Glomerular endothelial cell (primary cell): Measurements from ENCODE around the gene RPAP3. TPM values are rescaled to one million over a fixed set of nuclear protein-coding genes. Genes with fewer than 3 reads are reported as not detected.
A peak's percentile ranks its signal among the peaks of the same experiment; 100 is the strongest.

Experiments used
- DNase-seq: peaks from one replicate; pipeline ENCODE4 v3.0.0-alpha.2; 2011; ENCODE audit warnings: low read depth, low spot score; ENCODE audit errors: extremely low read depth
- total RNA-seq: library from RNA; depleted of rRNA; stranded (reverse); fragments of >200 nt; gene quantifications from 2 replicates; pipeline ENCODE4 v1.2.3, GENCODE V29; 2015

RPAP3 gene
- total RNA-seq, 1 donor from 2014 or later = 17.4 TPM

DNA sequence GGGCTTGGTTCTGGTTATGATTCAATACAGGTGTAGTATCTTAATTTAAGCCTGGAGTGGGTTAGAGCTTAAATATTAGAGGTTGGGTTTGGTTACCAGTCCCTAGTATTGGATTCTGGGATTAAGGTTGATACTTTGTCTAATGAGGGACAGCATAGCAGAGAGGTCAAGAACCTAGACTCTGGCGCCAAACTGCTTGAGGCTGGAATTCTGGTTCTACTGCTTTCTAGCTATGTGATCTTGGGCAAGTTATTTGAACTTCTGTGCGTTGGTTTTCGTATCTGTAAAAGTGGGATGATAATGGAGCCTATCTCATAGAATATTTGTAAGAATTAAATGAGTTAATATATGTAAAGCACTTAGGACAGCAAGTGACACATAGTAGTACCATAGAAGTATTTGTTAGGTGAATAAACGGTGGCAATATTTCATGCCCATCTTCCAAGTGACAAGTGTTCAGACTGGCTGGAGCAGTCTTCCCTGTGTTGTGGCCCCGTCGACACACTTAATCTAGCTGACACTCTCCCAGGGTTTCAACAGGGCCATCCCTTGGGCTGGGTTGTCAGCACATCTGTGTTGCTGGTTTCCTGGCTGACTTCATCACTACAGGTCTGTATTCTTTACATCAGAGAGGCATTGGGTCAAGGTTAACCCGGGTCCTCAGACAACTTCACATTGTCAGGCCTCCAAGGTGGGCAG lies 16.5 kb upstream of the RPAP3 start:
- DNase-seq = no peak

- no peak for DNase-seq
Observed at GRCh38 chr12:47721431-47721973, 15.7 kb upstream of the RPAP3 start.

- DNase-seq = no peak
Observed at GRCh38 chr12:47718531-47718930, 12.7 kb upstream of the RPAP3 start.

DNA sequence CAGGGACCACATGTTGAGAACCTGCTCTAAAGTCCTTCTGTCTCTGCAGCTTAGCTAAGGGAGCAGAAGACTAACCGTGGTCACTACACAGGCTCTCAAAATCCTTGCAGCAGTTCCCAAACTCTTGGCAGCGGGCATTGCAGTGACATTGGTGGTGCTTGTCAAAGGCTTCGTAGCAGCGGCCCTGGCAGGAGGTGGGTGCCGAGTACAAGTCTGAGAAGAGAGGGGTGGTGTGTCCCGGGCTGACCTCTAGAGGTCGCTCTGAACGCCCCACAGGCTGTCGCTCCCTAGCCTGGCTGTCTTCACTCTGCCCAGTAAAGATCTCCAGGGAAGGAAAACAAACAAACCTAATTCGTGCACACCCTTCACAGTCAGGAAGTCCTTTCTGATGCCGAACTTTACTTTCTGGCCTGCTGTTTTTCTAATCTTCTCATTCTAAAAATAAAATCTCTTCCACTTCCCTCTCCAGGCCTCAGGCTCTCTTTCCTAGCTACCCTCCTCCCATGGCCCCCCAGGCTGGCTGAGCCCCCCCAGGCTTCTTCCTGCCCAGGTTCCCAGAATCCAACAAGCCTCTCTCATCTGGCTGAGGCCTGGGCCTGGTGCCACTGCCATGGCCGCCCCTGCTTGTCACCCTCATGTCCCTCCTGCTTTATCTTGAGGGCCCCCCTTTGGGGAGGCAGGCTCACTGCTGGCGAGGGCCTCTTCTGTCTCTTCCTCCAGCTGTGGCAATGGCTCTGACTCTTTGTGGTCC lies 11.8 kb upstream of the RPAP3 start:
- DNase-seq = peak; percentile 66

- no peak for DNase-seq
Observed at GRCh38 chr12:47717046-47717442, 11.2 kb upstream of the RPAP3 start.

- DNase-seq = no peak
Observed at GRCh38 chr12:47715877-47716548, 10.2 kb upstream of the RPAP3 start.

- no peak for DNase-seq
Observed at GRCh38 chr12:47715393-47715876, 9.6 kb upstream of the RPAP3 start.

DNA sequence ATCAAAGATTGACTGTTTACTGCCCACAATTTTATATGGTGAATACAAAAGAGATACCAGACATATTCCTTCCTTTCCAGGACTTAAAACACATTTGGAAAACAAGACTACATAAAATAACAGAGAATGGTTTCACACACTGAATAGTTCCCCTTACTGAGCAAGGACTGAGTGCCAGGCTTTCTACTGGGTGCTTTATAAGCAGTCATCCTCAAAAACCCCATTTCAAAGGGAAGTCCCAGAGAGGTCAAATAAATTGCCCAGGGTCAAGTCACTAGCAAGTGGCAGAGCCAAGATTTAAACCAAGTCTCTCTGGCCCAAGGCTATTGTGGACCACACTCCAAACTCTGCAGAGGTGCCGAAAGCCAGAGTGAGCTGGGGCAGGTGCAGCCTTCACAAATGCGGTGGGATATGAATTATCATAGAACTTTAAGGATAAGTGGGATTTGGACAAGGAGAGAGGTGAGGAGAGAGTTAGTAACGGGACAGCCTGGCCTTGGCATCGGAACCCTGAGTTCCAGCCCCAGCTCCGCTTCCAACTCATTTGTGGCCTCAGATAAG lies 9.1 kb upstream of the RPAP3 start:
- DNase-seq = no peak

DNA sequence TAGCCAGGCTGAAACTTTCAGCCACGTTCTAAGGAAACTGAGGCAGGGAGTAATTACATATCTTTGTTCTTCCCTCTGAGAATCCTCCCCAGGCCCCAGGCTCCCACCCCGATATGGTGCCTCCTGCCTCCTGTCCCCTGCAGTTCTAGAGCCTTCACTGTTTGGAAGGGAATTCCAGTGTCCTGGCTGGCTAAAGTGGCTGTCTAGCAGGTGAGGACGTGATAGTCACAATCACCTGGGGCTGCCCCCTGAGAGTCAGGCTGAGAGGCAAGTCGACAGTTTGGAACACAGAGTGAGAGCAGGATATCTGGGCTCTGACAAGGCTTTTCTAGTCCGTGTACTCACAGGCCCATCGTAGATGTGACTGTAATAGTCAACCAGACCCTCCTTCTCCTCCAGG lies 6.3 kb upstream of the RPAP3 start:
- no peak for DNase-seq

GRCh38 chr12:47711448-47711847 lies 5.6 kb upstream of the RPAP3 start:
- DNase-seq = no peak

- DNase-seq = no peak
Observed at GRCh38 chr12:47710278-47710677, 4.4 kb upstream of the RPAP3 start.

GRCh38 chr12:47709671-47710070 lies 3.8 kb upstream of the RPAP3 start:
- DNase-seq = no peak

GRCh38 chr12:47709237-47709636 lies 3.4 kb upstream of the RPAP3 start:
- DNase-seq = no peak

DNA sequence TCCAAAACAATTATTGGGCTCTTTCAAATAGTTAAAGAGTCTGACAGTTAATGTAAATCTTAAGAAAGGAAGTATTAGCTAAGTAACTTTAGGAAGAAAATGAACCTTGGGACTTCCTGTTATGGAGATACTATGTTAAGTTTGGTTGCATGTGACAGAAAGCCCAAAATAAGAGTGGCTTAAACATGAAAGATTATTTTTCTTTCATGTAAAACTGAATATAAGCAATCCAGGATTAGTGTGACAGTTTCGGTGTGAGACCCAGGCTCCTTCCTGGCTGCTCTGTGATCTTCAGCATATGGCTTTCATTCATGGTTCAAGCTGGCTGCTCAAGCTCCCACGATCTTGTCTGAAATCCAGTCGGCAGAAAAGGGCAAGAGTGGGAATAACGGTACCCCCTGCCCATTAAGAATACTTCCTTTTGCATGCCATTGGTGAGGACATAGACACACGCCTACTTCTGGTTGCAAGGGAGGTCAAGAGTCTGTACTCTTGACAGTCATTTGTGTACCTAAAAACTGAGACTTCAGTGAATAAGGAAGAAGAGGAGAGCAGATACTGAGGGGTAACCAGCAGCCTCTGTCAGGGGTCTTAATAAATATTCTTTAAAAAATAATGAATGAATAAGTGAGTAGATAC lies 2.2 kb upstream of the RPAP3 start:
- no peak for DNase-seq

- DNase-seq = no peak
Observed at GRCh38 chr12:47707355-47707754, 1.5 kb upstream of the RPAP3 start.

- no peak for DNase-seq
Observed at GRCh38 chr12:47705229-47705565, 633 bp downstream of the RPAP3 start.

DNA sequence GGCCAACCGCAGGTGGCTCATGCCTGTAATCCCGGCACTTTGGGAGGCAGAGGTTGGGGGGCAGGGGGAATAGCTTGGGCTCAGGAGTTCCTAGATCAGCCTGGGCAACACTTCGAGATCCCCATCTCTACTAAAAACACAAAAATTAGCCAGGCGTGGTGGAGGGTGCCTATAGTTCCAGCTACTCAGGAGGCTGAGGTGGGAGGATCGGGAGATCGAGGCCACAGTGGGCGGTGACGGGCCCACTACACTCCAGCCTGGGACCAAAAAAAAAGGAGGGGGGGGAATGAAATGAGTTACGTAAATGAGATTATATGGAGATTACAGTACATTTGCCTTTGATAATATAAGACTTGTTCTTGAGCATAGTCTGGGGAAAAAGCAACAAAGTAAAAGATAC lies 1.1 kb downstream of the RPAP3 start:
- no peak for DNase-seq

DNA sequence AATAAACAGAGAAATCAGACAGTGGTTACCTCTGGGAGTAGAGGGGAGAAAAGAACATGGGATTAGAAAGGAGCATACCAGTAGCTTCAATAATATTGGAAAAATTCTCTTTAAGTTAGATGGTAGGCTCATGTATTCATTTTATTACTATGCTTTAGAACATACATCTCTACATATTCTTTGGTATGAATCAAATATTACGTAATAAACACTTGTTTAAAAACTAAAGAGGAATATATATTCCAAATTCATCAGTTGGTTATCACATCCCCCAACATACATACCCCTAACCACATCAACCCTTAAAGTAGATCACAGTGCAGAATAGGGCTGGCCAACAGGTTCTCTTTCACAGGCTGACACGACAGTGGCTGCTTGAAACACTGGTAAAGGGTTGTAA lies 5.6 kb downstream of the RPAP3 start:
- DNase-seq = no peak

GRCh38 chr12:47698631-47699030 lies 7.2 kb downstream of the RPAP3 start:
- no peak for DNase-seq

DNA sequence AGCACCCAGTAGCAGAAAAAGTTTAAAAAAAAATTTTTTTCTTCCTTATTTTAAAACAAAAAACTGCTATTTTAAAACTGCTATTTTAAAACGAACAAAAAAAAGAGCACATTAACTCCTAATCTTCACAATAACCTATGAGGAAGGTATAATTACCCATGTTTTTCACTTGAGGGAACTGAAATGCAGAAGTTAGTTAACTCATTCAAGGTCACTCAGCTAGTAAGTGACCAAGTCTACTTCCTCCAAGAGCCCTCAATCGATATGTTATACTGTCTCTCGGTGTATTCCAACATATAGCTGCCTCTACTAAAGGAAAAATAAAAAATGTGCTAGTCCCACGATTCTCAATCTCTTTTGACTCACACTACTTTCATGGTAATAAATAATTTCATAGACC lies 7.8 kb downstream of the RPAP3 start:
- DNase-seq = no peak

GRCh38 chr12:47689215-47689614 lies 16.6 kb downstream of the RPAP3 start:
- no peak for DNase-seq
